Choroid plexus epithelial cell (primary cell): ENCODE data around the gene OR52A1.

Experiments used
- DNase-seq: peaks from one replicate; pipeline ENCODE4 v3.0.0-alpha.2; 2010; ENCODE audit warnings: low read depth
- H3K4me3 ChIP-seq: 2 replicates; pipeline ENCODE4 v1.5.1; 2011; ENCODE audit warnings: low read depth, mild to moderate bottlenecking, control low read depth, low read length, moderate library complexity
- CTCF ChIP-seq: conservative IDR thresholded peaks from 2 replicates; pipeline ENCODE4 v1.5.1; 2011; ENCODE audit warnings: low read depth, mild to moderate bottlenecking, control low read depth, inconsistent platforms, low read length, moderate library complexity

OR52A1 gene

GRCh38 chr11:5131584-5132335, 22.8 kb downstream of the OR52A1 start:
- no peak for TF ChIP-seq CTCF
- no peak for DNase-seq
- no peak overlapping the region for H3K4me3 ChIP-seq

DNA sequence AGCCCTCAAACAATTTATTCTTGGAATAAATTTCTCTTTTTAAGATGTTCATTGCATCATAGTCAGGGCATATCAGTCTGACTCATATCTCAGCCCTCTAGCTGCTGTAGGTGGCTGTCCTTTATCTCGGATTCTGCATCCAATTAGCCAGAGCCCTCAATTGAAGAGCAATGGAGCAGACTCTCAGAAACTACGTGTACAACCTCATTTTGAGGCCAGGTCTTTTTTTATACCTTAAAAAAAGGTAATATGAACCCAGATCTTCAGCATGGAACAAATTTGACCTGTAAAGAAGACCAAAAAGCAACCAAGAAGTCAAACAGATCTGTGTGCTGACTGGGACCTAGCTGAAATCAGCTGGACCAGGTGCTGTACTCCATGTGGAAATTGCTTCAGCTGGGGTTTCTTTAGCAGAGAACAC, 25.1 kb downstream of the OR52A1 start:
- peak; percentile 11 for TF ChIP-seq CTCF
- peak; percentile 43 for DNase-seq
- H3K4me3 ChIP-seq: no peak overlapping the region

GRCh38 chr11:5124891-5125620, 29.5 kb downstream of the OR52A1 start:
- DNase-seq: no peak
- no peak for TF ChIP-seq CTCF

DNA sequence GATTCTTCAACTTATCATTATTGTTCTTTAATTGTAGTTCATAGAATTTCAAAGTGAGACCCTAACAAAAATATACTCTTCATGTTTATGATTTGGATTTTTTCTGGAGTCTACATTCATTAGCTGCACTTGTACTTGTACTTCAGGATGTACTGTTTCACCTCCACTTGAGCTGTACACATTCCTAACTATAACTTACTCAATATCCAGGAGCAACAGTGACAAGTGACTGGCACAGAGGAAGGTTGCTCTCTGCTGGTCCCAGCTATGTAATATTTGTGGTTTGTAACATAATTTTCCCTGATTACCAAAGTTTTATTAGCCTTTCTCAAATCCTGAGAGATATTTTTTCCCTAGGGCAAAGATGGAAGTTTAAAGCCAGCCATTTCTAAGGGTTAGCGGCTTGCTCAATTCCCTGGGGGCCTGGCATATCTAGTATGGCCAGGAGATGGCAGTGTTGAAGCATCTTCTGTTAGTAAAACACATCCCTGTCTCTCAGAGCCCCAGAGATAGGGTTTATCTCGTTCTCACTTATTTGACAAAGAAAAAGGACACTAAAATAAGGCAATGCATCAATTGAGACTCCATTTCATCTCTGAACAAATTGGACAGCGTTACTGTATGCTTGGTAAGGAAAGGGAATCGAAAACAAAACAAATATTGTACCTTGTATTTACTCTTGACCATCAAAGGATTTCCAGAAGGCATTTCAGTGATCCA, 30.6 kb downstream of the OR52A1 start:
- peak; percentile 88 for DNase-seq
- peak; percentile 97 for TF ChIP-seq CTCF
- H3K4me3 ChIP-seq: no peak overlapping the region

More at GRCh38 chr11:5124891-5125620, 29.5 kb downstream of the OR52A1 start:
- H3K4me3 ChIP-seq: no peak overlapping the region

GRCh38 chr11:5118893-5119292, 35.7 kb downstream of the OR52A1 start:
- H3K4me3 ChIP-seq: no peak overlapping the region
- no peak for DNase-seq
- no peak for TF ChIP-seq CTCF

DNA sequence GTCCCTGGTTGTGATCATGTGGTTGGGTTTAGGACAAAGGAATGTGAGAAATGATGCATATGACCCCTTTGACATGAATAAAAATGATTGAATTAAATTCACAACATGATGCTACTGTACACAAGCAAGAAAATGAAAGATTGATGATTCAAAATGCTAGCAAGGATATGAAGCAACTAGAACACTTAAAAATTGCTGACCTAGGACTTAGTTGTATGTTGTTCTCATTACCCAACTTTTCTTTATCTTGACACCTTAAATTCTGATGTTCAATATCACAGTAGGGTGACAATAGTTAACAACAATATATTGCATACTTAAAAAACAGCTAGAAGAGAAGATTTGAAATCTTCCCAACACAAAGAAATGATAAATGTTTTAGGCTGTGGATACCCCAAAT, 37.0 kb downstream of the OR52A1 start:
- DNase-seq: no peak
- H3K4me3 ChIP-seq: no peak overlapping the region
- TF ChIP-seq CTCF: no peak
